DMS114 treated with DMSO at 0.1 percent for 48 hours (cell line): ENCODE data around the gene TGFB3.

ENCODE experiments used
- DNase-seq: peaks from one replicate; lab custom pipeline; 2025; ENCODE audit not compliant: unreplicated experiment; lab: John Stamatoyannopoulos, UW

TGFB3 gene

DNA sequence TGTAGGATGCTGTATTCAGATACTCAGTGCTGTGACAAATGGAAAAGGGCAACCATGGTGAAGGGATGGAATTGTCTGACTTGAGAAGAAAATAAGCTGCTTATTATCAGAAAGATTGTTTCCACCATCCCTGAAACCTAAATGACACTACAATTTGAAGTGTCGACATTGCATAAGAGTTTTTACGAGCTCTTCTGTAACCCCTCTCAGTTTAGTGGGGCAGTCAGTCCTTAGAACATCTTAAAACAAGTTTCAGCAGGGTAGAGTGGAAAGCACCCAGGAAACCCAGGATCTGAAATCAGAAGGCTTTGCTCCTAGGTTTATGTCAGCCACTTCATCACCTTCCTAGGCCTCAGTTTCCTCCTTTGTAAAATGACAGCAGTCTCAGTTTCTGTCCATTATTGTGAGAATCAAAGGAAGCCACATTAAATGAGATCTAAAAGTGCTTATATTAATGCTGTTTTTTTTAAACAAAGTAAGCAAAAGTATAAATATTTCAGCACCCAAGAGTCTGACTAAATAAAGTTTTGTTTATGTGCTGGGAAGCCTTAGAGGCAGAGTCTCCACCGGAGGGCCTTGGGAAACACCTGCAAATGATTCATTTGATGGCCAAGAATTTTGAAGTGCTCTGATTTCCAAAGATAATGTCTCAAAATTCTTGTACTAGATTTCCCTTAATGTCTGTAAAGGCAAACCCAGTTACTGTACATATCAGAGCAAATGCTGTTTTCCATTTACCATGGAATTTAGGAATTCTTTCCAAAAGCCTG, 5.6 kb upstream of the TGFB3 start:
- DNase-seq, result no peak

DNA sequence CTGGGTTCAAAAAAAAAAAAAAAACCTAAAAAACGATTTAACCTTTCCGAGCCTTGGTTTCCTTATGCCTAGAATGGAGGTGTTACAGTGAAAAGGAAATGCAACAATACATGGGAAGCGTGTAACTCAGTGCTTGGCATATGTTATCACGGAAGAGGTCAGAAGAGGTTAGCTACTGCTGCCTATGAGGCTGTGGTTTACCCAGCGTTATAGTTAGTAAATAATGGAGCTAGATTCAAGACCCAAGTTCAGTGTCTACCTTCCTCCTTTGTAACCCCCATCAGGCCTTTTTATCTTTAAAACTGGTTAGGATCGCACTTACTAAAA, 4.6 kb upstream of the TGFB3 start:
- DNase-seq, result no peak

DNA sequence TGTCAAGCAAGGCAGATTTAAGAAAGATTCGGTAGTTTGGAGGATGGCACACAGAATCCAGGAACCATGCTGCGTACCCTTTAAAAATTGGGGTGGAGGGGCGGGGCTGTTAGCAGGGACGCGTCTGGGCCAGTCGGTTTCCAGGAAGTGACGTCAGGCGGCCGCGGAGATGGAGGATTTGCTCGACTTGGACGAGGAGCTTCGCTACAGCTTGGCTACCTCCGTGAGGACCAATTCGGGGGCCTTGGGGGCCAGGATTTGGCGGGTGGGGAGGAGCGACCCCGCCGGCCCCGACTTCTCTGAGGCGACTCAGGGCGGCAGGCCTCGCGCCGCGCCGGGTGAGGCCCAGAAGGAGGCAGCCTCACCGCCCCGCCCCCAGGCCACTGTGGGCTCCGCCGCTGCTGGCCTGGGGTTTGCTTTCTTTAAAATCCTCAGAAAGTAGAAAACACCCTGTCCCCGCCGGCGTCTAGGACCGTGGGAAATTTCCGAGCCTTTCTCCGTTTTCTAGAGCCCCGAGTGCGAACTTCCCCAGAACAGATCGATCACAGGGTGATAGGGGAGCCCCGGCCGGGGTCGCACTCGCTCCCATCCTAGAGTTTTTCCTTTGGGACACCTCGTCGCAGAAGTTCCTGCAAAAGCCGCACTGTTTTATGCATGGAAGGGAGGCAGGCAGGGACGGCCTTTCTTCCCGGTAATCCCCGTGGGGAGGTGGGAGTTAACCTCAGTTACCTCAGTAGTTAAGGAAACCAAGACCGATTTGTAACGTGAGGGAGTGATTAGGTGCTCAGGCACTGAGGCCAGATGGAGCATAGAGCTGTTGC, 4.0 kb upstream of the TGFB3 start, which contains the start of gene IFT43:
TSS of gene IFT43 (plus strand) at position 146 of the 821 bp plus-strand sequence. CDS start at position 170, 24 bp downstream.
- DNase-seq, result peak; percentile 78

GRCh38 chr14:75984674-75985073, 2.9 kb upstream of the TGFB3 start:
- no peak for DNase-seq

DNA sequence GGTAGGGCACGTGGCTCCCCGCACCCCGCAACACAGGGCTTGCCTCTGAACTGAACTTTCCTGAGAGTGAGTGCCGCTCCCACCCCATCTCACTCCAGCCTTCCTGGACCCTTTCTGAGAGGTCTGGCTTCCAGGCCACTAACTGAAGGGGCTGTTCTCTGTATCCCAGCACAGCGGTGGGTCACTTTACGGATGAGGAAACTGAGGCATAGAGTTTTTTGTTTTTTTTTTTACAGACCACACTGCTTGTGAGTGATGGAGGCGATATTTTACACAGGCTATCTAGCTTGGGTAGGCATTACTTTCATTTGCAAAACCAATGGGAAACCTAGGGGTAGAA, 1.2 kb upstream of the TGFB3 start:
- no peak for DNase-seq

- peak; percentile 41 for DNase-seq
Observed at GRCh38 chr14:75982266-75983018, 647 bp upstream of the TGFB3 start.

DNA sequence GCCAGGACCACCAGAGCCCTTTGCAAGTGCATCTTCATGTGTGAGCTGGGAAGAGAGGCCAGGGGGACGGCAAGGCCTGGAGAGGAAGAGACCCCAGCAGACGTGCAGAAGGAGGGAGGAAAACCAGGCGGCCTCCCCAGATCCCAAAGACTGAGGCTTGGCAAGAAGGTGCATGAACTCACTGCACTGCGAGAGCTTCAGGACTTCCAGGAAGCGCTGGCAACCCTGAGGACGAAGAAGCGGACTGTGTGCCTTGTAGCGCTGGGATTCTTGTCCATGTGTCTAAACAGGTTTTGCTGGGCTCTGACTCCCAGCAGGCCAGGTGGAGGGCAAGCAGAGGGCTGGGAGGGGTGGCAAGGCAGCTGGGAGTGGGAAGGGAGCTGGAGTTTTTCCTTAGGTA, 939 bp downstream of the TGFB3 start:
- no peak for DNase-seq

GRCh38 chr14:75979648-75980565, 1.9 kb downstream of the TGFB3 start:
- no peak for DNase-seq

DNA sequence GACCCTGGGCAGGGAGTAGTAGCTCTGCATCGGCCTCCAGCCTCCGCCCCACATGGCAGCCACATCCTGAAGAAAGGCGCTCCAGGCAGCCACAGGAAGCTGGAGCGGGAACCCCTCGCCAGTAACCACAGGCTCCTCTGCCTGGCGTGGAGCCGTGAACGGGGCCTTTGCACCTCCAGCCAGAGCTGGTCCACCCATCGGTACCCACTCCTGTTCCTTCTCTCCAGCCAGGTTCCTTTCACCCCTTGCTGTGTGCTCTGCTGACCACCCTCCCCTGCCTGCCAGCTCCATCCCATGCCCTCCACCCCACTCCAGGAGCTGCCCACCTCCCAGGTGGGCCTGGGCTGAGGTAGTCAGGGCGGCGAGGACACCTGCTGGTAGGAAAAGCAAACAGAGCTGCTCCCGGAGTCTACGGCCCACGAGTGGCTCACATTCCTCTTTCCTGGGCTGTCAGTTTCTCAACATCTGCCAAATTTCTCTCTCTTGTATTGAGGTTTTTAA, 2.7 kb downstream of the TGFB3 start:
- DNase-seq, result peak; percentile 5

DNA sequence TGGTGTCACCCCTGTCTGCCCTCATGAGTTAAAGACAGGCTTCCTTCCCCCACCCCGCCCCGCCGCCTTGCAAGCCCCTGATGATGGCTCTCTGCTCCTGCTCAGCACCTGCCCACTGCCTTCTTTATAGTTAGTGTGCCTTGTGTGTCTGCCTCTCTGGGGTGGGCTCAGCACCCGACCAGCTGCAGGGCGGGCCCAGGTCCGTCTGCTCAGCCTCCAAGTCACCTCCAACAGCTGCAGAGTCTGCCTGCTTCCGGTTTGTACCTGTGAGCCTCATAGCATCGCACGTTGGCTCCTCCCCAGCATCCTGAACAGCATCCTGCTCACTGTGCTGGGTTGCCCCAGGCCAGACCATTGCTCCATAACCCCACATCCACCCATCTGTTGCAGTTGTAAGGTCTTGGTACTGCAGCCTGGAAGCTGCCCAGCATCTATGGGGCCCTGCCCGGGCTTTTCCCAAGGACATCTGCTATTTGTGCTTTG, 3.5 kb downstream of the TGFB3 start:
- no peak for DNase-seq

- no peak for DNase-seq
Observed at GRCh38 chr14:75977582-75977943, 4.2 kb downstream of the TGFB3 start.

- DNase-seq, result no peak
Observed at GRCh38 chr14:75976826-75977581, 4.8 kb downstream of the TGFB3 start.

DNA sequence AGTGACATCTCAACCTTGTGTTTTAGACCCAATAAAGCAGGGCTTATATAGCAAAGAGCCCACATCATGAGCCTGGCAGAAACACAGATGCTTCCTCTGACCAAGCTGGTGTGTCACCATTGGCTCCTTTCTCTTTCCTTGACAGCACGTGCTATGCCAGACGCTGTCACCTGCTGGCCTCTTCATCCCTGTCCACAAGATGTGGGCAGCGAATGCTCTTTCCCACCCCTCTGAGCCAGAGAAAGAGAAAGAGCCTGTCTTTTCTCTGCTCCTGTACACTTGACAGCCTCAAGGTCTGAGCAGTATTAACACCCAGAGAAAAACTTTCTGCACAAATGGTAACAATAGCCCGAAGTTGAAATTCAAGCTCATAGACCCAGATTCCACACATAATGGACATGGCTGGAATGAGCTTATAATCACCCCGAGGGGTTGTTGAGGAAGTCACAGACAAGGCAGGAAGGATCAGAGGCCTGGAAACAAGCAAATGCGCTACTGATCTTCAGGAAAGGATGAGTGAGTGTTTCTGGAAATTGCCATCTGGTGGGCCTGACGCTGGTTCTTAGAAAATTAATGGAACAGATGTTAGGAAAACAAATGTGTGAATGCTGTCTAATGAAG, 8.9 kb downstream of the TGFB3 start:
- no peak for DNase-seq

DNA sequence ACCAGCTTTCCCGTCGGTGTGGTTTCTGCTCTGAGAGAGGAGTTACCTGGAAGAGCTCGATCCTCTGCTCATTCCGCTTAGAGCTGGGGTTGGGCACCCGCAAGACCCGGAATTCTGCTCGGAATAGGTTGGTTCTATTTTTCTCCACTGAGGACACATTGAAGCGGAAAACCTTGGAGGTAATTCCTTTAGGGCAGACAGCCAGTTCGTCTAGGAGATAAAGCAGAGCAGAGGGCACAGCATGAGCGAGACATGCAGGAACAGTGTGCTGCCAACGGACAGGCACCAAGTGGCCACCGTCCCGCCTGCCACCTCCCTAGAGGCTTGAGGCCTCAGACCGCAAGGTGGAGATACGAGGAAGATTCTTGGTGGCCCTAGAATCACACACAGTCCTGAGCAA, 10.3 kb downstream of the TGFB3 start:
- no peak for DNase-seq

GRCh38 chr14:75970989-75971388, 10.8 kb downstream of the TGFB3 start:
- DNase-seq, result no peak

- no peak for DNase-seq
Observed at GRCh38 chr14:75969891-75970290, 11.9 kb downstream of the TGFB3 start.

DNA sequence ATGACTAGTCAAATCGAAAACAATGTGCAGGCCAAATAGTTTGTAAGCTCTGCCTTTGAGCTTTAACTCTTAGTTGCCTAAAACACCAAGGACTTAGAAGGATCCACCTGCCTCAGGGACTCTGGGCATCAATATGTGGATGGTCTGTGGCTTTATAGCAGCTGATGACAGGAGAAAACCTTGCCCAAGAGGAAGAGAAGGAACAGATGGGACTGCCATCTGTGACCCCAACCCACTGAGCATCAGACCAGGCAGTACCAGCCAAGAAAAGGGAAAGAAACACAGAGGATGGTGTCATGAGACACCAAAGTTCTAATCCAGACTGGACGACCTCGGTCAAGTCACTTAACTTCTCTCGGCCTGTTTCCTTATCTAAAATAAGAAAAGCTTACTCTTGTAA, 12.7 kb downstream of the TGFB3 start:
- DNase-seq, result no peak

GRCh38 chr14:75968456-75968855, 13.3 kb downstream of the TGFB3 start:
- no peak for DNase-seq

DNA sequence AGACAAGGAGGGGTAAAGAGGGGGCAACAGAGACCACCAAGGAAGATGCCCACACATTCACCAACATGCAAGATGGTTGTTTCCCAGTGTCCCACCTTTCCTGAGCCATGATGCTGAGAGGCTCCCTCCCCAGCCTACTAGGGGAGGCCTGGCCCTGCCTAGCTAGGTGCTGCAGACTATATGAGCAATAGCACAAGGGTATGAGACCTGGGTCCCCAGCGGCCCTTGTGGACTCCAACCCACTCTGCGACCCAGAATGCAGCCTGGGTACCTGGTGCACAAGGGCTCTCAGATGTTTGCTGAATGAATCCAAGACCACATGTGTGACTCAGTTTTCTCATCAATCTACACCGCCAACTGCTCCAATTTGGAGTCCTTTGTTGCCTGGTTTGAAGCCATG, 13.9 kb downstream of the TGFB3 start:
- DNase-seq, result no peak
